ENCODE measurements around the gene CUL3.

The CUL3 gene

DNA sequence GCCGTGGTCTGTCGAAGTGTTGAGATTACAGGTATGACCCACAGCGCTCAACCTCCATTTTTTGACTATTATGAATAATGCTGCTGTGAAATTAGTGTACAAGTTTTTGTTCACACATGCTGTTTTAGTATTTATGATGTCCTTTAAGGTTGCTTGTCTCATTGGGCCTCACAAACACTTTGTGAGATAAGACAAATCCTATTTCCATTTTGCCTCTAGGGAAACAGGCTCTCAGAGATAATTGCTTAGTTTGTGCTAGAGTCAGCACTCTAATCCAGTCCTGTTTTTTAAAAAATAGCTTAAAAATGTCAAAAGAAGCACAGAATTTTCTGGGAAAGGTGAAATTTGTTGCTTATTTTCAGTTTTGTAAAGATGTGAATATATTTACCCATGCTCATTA, 43.3 kb upstream of the CUL3 start:
- H3K4me3 ChIP-seq (replicated peaks; ENCODE audit: insufficient read depth, low read length), result no peak overlapping the region
- H3K27ac ChIP-seq (replicated peaks), result no peak overlapping the region
- H3K27me3 ChIP-seq (ENCODE audit: insufficient read depth, poor library complexity, severe bottlenecking), result no peaks in the 10 kb centered on the region
- no peak for DNase-seq (ENCODE audit: low read depth in 1 of 2, low spot score in 1 of 2)
- no peak for TF ChIP-seq POLR2AphosphoS5 (IDR thresholded peaks at IDR 0.05; ENCODE audit: low read depth)
- no peak for TF ChIP-seq CTCF (IDR thresholded peaks at IDR 0.05; ENCODE audit: insufficient read depth, low read length)
- TF ChIP-seq GABPA (IDR thresholded peaks at IDR 0.05; ENCODE audit: low read depth), result no peak
- TF ChIP-seq SPI1 (IDR thresholded peaks at IDR 0.05; ENCODE audit: borderline replicate concordance, low read depth), result no peak
- TF ChIP-seq, protein P1, sequence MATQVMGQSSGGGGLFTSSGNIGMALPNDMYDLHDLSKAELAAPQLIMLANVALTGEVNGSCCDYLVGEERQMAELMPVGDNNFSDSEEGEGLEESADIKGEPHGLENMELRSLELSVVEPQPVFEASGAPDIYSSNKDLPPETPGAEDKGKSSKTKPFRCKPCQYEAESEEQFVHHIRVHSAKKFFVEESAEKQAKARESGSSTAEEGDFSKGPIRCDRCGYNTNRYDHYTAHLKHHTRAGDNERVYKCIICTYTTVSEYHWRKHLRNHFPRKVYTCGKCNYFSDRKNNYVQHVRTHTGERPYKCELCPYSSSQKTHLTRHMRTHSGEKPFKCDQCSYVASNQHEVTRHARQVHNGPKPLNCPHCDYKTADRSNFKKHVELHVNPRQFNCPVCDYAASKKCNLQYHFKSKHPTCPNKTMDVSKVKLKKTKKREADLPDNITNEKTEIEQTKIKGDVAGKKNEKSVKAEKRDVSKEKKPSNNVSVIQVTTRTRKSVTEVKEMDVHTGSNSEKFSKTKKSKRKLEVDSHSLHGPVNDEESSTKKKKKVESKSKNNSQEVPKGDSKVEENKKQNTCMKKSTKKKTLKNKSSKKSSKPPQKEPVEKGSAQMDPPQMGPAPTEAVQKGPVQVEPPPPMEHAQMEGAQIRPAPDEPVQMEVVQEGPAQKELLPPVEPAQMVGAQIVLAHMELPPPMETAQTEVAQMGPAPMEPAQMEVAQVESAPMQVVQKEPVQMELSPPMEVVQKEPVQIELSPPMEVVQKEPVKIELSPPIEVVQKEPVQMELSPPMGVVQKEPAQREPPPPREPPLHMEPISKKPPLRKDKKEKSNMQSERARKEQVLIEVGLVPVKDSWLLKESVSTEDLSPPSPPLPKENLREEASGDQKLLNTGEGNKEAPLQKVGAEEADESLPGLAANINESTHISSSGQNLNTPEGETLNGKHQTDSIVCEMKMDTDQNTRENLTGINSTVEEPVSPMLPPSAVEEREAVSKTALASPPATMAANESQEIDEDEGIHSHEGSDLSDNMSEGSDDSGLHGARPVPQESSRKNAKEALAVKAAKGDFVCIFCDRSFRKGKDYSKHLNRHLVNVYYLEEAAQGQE (IDR thresholded peaks at IDR 0.05; ENCODE audit: insufficient replicate concordance, low read depth), result no peak

GRCh38 chr2:224626735-224627134, 41.6 kb upstream of the CUL3 start:
- no peak for DNase-seq (ENCODE audit: low read depth in 1 of 2, low spot score in 1 of 2)
- H3K27ac ChIP-seq (replicated peaks), result no peak overlapping the region
- no peak overlapping the region for H3K4me3 ChIP-seq (replicated peaks; ENCODE audit: insufficient read depth, low read length)
- no peak for TF ChIP-seq CTCF (IDR thresholded peaks at IDR 0.05; ENCODE audit: insufficient read depth, low read length)
- TF ChIP-seq, protein P1 (IDR thresholded peaks at IDR 0.05; ENCODE audit: insufficient replicate concordance, low read depth), result no peak
- no peak for TF ChIP-seq SPI1 (IDR thresholded peaks at IDR 0.05; ENCODE audit: borderline replicate concordance, low read depth)
- TF ChIP-seq POLR2AphosphoS5 (IDR thresholded peaks at IDR 0.05; ENCODE audit: low read depth), result no peak
- TF ChIP-seq GABPA (IDR thresholded peaks at IDR 0.05; ENCODE audit: low read depth), result no peak
- no peaks in the 10 kb centered on the region for H3K27me3 ChIP-seq (ENCODE audit: insufficient read depth, poor library complexity, severe bottlenecking)

DNA sequence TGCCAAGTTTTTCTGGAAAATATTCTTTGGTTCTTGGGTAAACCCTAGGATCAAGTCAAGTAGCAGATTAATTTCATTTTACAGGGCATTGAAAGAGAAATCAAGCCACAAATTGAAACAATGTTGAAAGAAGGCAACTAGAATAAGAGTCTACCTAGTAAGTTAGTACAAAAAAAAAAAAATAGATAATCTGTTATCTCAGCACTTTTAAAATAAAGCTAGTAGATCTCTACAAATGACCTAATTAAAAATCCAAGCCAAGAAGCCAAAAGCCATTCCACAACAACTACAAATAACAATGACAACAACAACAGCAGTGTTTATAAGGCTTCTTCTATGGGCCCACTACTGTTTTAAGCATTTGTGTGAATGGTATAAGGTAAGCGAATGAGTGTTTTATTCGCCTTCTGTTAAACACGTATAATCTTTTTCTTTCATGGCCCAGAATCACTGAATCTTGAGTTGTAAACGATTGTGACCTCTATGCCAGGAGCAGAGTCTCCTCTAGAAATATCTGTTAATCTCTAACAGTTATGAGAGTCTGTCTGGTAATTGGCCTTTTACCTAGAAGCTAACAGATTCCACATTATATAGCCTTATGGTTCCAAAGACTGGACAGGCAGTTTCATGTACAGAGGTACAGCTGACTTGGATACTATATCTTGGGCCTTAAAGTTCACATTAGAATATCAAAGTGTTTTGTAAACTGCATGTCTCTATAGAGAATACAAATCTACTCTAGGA, 28.6 kb upstream of the CUL3 start:
- no peak for DNase-seq (ENCODE audit: low read depth in 1 of 2, low spot score in 1 of 2)
- TF ChIP-seq CTCF (IDR thresholded peaks at IDR 0.05; ENCODE audit: insufficient read depth, low read length) (no peak), GABPA (IDR thresholded peaks at IDR 0.05; ENCODE audit: low read depth) (no peak), SPI1 (IDR thresholded peaks at IDR 0.05; ENCODE audit: borderline replicate concordance, low read depth) (no peak), POLR2AphosphoS5 (IDR thresholded peaks at IDR 0.05; ENCODE audit: low read depth) (no peak)
- TF ChIP-seq, protein P1 (IDR thresholded peaks at IDR 0.05; ENCODE audit: insufficient replicate concordance, low read depth), result no peak
- no peaks in the 10 kb centered on the region for H3K27me3 ChIP-seq (ENCODE audit: insufficient read depth, poor library complexity, severe bottlenecking)
- no peak overlapping the region for H3K4me3 ChIP-seq (replicated peaks; ENCODE audit: insufficient read depth, low read length)
- no peak overlapping the region for H3K27ac ChIP-seq (replicated peaks)
